Activated CD4-positive, CD25-positive, alpha-beta regulatory T cell treated with anti-CD3 and anti-CD28 coated beads, Interleukin-2, amount 50 U/mL, for 24 hours (primary cell): Measurements from ENCODE around the gene NPPB.
A peak's percentile ranks its signal among the peaks of the same experiment; 100 is the strongest.

Experiments
- ATAC-seq, 2 donors: fragments of 150-1000 bp; cut with Tn5 transposase; one replicate each; pipeline ENCODE4 v1.10.0; 2021; ENCODE audit warnings: mild to moderate bottlenecking in 1 of 2, moderate library complexity in 1 of 2

The NPPB gene

GRCh38 chr1:11880911-11881748 lies 22.4 kb upstream of the NPPB start:
- ATAC-seq: no peak

- ATAC-seq: no peak
Observed at GRCh38 chr1:11880181-11880575, 21.4 kb upstream of the NPPB start.

GRCh38 chr1:11879311-11880180 lies 20.8 kb upstream of the NPPB start:
- no peak for ATAC-seq

GRCh38 chr1:11878891-11879190 lies 20.1 kb upstream of the NPPB start:
- no peak for ATAC-seq

GRCh38 chr1:11878081-11878890 lies 19.5 kb upstream of the NPPB start:
- ATAC-seq: no peak

GRCh38 chr1:11877074-11877473 lies 18.3 kb upstream of the NPPB start:
- no peak for ATAC-seq

- ATAC-seq: no peak
Observed at GRCh38 chr1:11875094-11875493, 16.3 kb upstream of the NPPB start.

- no peak for ATAC-seq
Observed at GRCh38 chr1:11874624-11875023, 15.9 kb upstream of the NPPB start.

- no peak for ATAC-seq
Observed at GRCh38 chr1:11874258-11874562, 15.5 kb upstream of the NPPB start.

GRCh38 chr1:11873395-11874257 lies 14.9 kb upstream of the NPPB start:
- no peak for ATAC-seq

GRCh38 chr1:11872545-11872944 lies 13.8 kb upstream of the NPPB start:
- ATAC-seq: no peak

GRCh38 chr1:11869650-11870207 lies 11.0 kb upstream of the NPPB start:
- no peak for ATAC-seq

- ATAC-seq: no peak
Observed at GRCh38 chr1:11869104-11869503, 10.4 kb upstream of the NPPB start.

- ATAC-seq: no peak
Observed at GRCh38 chr1:11868331-11868980, 9.7 kb upstream of the NPPB start.

GRCh38 chr1:11862890-11863289 lies 4.1 kb upstream of the NPPB start:
- ATAC-seq: no peak

- no peak for ATAC-seq
Observed at GRCh38 chr1:11860587-11860986, 1.8 kb upstream of the NPPB start.

GRCh38 chr1:11860083-11860482 lies 1.3 kb upstream of the NPPB start:
- ATAC-seq: no peak

GRCh38 chr1:11858968-11859871 lies 475 bp upstream of the NPPB start:
- ATAC-seq: peak; percentile 34 to 57

GRCh38 chr1:11858158-11858557 lies 587 bp downstream of the NPPB start:
- ATAC-seq: no peak

GRCh38 chr1:11857164-11857851 lies 1.4 kb downstream of the NPPB start:
- no peak for ATAC-seq
